Upper lobe of left lung (tissue), 4 donors: ENCODE data around the gene MYOM1.

Source experiments
- CTCF ChIP-seq, 6 experiments: fragments of 450-650 bp in 4 of 6; fragments of 200-600 bp in 2 of 6; sonication (generic) in 2 of 6; IDR thresholded peaks; one replicate each; pipeline ENCODE4 v1.5.1; 2016 to 2019; ENCODE audit warnings: antibody characterized with exemption in 6 of 6
- POLR2A ChIP-seq, 4 donors: fragments of 450-650 bp; IDR thresholded peaks; one replicate each; pipeline ENCODE4 v1.5.1; 2016 to 2017; ENCODE audit warnings: antibody characterized with exemption in 4 of 4, mild to moderate bottlenecking in 2 of 4

GRCh38 chr18:3042379-3042778, 177.4 kb downstream of the MYOM1 start:
- TF ChIP-seq CTCF (IDR thresholded peaks at IDR 0.05), result no peak
- TF ChIP-seq POLR2A (IDR thresholded peaks at IDR 0.05), result no peak
